ENCODE measurements around the gene ARID2.

The ARID2 gene

DNA sequence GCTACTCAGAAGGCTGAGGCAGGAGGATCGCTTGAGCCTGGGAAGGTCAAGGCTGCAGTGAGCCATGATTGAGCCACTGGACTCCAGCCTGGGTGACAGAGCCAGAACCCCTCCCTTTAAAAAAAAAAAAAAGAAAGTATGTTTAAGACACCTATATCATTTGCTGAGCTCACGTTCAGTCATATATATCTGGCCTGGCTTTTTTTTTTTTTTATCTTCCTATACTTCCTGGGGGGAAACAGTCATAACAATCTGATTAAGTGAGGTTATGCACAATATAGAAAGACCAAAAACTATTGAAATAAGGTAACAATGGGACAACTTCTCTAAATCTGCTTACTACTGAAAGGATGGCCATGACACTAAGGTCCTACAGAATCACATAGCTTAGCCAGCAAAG is 9.4 kb upstream of the ARID2 start:
- H3K4me3 ChIP-seq (replicated peaks in 1 of 2; ENCODE audit: low read depth in 2 of 2, low read length in 2 of 2): no peak overlapping the region
- DNase-seq (ENCODE audit: low read depth in 2 of 2): no peak
- TF ChIP-seq, protein P1, sequence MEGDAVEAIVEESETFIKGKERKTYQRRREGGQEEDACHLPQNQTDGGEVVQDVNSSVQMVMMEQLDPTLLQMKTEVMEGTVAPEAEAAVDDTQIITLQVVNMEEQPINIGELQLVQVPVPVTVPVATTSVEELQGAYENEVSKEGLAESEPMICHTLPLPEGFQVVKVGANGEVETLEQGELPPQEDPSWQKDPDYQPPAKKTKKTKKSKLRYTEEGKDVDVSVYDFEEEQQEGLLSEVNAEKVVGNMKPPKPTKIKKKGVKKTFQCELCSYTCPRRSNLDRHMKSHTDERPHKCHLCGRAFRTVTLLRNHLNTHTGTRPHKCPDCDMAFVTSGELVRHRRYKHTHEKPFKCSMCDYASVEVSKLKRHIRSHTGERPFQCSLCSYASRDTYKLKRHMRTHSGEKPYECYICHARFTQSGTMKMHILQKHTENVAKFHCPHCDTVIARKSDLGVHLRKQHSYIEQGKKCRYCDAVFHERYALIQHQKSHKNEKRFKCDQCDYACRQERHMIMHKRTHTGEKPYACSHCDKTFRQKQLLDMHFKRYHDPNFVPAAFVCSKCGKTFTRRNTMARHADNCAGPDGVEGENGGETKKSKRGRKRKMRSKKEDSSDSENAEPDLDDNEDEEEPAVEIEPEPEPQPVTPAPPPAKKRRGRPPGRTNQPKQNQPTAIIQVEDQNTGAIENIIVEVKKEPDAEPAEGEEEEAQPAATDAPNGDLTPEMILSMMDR (IDR thresholded peaks at IDR 0.05; ENCODE audit: low read depth, low read length): no peak

DNA sequence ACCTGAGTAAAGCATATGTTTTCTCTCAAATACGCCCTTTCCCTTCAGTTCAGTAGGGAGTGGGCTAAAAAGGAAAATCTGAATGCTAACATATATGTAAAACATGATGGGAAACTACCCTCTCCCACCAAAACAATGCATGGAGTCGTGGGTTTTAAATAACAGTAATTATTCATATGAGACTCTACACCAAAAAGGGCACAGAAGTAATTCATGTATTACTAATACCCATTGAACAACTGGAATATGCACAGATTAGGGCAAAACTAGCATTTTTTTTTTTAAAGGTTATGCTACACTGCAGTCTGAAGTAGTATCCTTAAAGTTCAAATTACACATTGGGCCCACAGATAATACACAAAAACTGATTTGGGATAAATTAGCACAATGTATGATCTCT is 8.1 kb upstream of the ARID2 start:
- TF ChIP-seq, protein P1 (IDR thresholded peaks at IDR 0.05; ENCODE audit: low read depth, low read length): no peak
- no peak for DNase-seq (ENCODE audit: low read depth in 2 of 2)
- H3K4me3 ChIP-seq (replicated peaks in 1 of 2; ENCODE audit: low read depth in 2 of 2, low read length in 2 of 2): no peak overlapping the region

DNA sequence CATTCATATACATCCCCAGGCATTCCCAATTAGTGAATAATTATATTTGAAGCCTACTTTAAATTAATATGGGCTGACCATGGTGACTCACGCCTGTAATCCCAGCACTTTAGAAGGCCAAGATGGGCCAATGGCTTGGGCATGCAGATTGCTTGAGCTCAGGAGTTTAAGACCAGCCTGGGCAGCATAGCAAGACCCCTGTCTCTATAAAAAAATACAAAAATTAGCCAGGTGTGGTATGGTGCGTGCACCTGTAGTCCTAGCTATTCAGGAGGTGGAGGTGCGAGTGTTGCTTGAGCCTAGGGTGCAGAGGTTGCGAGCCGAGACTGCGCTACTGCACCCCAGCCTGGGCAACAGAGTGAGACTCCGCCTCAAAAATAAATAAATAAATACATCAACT is 7.6 kb upstream of the ARID2 start:
- DNase-seq (ENCODE audit: low read depth in 2 of 2): no peak
- TF ChIP-seq, protein P1 (IDR thresholded peaks at IDR 0.05; ENCODE audit: low read depth, low read length): no peak
- H3K4me3 ChIP-seq (replicated peaks in 1 of 2; ENCODE audit: low read depth in 2 of 2, low read length in 2 of 2): no peak overlapping the region

DNA sequence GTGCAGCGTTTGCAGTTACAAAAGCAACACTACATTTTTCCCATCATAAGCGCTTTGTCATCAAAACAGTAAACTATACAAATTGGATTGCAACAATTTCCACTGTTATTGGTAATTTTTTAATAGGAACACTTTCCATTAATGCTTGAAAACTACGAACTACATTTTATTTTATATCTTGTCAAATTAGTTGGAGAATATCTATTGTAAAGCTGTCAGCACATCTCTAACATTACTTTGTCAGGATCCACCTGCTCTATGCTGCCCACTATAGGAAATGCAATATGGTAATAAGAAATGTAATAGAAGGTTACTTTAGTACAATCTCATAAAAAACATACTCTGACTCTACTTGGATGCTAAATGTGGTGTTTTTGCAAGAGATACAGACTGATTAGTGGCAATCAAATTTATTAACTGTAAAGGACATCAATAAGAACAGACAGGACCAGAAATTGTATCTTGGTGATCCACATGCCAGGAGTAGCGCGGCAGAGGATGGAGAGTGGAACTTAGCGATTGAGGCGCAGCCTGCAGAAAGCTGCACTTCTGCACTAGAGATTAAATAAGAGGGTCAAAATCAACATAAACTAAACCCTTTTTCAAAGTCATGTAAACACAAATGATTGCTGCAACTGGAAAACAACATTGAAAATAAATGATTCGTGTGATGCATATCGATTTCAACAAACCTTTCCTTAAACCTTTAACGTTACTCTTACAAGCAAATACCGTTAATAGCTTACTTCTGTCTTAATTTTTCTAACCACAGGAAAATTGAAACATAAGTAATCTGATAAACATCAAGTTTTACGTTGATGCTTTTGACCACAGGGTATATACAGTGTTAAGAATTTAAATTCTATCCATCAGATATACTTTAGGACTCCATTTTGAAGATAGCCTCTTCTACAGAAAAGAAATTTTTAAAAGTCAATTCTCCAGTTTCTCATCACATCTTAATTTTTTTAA is 3.6 kb upstream of the ARID2 start:
- H3K4me3 ChIP-seq (replicated peaks in 1 of 2; ENCODE audit: low read depth in 2 of 2, low read length in 2 of 2): peak overlapping the region; percentile 84 to 89
- TF ChIP-seq, protein P1 (IDR thresholded peaks at IDR 0.05; ENCODE audit: low read depth, low read length): peak; percentile 62
- peak; percentile 45 to 64 for DNase-seq (ENCODE audit: low read depth in 2 of 2)

DNA sequence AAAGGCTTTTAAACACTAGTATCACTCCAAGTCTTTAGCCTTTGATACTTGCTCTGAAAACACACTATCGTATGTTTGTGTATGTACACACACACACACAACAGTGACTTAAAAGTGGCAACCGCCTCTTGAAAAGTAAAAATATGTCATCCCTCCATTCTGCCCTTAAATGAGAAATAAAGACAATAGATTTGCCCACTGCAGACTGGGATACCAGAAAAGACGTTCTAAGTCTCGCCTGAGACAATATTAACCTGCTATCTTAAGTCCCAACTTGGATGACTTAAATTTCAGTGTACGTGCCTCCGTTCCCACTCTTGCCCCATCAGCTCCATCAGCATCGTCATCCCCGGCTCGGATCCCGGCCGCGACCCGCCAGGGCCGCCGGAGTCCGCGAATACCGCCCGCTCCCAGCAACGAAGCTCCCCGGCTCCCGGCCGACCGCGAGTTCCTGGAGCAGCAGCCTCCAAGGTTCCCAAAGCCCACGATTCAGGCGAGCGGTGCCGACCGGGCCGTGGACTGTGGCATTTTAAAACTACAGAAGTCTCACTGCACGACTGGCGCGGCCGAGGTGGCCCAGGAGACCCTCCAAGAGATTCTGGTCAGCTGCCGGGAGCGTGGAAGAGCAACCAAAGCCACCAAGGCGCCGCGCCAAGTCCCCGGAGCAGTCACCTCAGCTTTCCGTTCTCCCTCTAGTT is 2.8 kb upstream of the ARID2 start:
- peak overlapping the region; percentile 84 to 89 for H3K4me3 ChIP-seq (replicated peaks in 1 of 2; ENCODE audit: low read depth in 2 of 2, low read length in 2 of 2)
- TF ChIP-seq, protein P1 (IDR thresholded peaks at IDR 0.05; ENCODE audit: low read depth, low read length): no peak
- peak; percentile 50 to 51 for DNase-seq (ENCODE audit: low read depth in 2 of 2)

DNA sequence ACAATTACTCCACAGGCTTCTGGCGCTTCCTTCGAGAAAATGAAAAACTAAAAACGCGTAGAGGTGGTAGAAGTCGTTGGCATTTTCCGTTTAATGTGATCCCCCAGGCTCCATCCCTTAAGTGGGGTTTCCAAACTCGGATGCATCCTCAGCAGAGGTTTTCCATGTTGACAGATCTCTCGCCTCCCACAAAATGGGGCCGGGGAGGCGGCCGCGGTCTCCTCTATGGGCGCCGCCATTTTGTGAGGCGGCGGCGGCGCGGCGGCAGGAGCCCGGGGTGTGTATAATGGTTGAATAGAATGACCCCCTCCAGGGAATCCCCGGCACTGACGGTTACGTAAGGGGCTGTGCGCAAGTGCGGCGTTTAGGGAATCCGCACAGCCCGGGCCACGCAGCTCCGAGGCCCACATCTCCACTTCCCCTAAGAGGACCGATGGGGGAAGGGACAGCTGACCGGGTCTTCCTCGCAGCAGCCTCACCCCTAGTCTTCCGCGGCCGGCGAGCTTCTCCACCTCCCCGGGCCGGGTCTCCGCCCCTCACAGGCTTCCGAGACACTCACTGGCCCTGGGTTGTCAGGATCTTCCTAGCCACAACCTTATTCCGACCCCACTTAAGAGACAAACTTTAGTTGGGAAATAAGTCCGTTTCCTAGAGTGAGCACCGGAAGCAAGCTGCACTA is 2.1 kb upstream of the ARID2 start:
- DNase-seq (ENCODE audit: low read depth in 2 of 2): peak; percentile 98 to 99
- peak overlapping the region; percentile 84 to 89 for H3K4me3 ChIP-seq (replicated peaks in 1 of 2; ENCODE audit: low read depth in 2 of 2, low read length in 2 of 2)
- TF ChIP-seq, protein P1 (IDR thresholded peaks at IDR 0.05; ENCODE audit: low read depth, low read length): no peak

All from cardiac fibroblast (primary cell).